IPS-11a (cell line): ENCODE results near the gene EYA2.

Experiments used
- H3K4me3 ChIP-seq: one replicate; pipeline ENCODE4 v1.5.1; 2013; ENCODE audit warnings: low read depth, low read length, control low read depth

The EYA2 gene

DNA sequence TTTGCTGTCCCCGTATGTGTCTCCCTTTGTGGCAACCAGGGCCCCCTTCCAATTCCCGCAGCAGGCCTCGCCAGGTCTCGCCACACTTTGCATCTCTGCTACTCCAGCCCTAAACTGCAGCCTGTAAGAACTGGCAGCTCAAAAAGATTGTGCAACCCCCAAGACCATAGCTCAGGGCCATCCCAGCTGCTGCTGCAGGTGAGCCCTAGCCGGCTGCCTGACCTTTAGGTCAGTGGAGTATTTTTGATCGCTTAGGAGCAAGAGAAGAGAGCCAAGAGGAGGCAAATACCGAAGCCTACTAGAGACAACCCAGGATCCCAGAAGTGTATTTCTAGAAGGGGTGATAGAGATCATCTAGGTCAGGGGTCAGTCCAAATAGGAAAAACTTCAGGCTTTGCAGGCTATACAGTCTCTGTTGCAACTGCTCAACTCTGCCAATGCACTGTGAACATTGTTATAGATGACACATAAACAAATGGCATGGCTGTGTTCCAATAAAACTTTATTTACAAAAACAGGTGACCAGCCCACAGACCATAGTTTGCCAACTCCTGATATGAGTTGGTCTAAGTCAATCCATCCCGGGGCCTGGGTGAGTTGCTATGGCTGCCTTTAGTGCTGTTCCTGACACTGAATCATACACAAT is 138.4 kb downstream of the EYA2 start:
- no peak overlapping the region for H3K4me3 ChIP-seq

DNA sequence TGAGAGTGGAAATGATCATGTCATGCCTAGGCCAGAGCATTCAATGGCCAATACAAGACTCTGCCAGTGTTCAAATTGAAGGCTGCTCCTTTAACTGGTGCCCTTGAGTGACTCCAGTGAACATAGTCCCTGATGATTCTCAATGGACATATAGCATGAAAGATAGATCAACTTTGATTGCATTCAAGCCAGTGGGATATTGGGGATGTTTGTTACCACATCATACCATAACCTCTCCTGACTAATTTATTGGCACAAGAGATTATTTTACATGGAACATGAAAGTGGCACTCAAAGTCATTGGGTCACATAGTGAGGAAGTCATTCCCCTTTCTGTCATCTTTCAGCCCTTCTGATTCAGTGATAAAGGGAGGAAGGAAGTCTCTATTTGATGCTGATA is 139.0 kb downstream of the EYA2 start:
- no peak overlapping the region for H3K4me3 ChIP-seq

DNA sequence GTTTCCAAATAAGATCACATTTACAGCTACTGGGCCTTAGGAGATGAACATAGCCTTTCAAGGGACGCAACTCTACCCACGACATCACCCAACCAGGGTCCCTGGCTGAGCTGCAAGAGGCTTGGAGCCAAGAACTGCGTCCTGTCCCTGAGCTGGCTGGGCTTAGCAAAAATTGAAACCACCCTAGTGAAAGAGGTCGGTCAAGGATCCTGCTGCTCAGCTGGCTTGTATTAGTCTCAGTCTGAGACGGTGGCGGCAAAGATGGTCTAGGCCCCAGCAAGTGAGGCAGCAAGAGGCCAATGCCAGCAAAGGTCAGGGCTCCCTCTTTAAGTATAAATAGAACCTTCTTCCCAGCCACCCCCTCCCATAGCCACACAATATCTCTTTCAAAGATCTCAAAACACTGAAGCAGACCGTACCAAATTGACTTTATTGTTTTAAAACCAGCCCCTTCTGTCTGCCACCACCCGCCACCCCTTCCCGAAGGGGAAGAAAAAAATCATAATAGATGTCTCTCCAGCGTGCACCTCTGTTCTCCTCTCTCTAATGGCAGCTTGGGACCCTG is 140.5 kb downstream of the EYA2 start:
- no peak overlapping the region for H3K4me3 ChIP-seq

DNA sequence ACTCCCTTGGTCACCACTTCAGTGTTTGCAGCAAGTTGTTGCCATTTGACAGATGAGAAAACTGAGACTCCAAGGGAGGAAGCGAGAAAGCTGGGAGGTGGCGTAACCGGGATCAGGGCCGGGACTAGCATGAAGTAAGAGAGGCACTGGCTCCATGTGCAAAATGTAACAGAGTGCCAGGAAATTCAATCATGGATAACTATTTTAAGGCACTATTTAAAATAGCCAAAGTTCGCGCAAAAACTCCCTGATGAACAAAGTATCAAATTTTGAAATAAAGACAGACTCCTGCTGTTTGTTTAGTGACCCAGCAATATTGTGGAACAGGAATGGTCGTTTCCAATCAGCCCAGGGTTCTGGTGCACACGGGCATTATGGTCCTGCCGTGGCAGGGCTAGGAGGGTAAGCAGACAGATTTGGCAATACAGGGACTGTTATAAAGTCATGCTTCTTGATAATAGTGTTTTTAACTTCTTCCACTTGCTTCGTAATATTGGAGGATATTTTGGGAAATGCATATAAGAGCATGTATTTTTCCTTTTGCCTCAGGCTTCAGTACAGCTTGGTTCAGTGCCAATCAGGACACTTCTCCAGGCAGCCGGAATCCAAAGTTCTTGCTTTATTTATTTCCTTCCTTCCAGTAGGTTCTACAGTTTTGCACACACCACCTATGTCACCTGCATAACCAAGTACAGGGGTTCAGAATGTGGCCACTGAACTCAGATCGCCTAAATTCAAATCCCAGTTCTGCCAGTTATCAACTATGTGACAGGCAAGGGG is 141.6 kb downstream of the EYA2 start:
- H3K4me3 ChIP-seq: no peak overlapping the region

DNA sequence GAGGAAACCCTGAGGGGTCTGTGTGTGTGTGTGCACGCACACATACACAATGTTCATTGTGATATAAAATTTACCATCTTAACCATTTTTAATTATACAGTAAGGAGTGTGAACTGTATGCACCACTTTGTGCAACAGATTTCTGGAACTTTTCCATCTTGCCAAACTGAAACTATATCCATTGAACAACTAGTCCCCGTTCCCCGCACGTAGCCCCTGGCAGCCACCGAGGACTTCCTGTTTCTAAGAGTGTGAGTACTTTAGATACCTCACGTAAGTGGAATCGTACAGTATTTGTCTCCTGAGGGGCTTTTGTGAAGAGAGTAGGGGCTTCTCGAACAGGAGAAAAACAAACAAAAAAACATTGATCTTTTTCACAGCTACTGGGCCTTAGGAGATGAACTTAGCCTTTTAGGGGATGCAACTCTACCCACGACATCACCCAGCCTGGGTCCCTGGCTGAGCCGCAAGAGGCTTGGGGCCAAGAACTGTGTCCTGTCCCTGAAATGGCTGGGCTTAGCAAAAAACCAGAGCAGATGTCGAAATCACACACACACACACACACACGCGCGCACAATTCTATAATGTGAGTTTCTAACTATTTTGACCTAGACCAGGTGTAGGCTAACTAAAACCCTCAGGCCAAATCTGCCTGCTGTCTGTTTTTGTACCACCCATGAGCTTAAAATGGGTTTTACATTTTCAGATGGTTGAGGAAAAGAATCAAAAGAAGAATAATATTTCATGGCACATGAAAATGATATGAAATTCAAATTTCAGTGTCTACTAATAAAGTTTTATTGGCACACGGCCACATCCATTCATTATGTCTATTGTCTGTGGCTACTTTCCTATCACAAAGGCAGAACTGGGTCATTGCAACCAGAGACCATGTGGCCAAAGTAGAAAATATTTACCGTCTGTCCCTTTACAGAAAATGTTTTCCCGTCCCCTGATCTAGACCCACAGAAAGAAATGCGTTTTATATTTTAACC is 144.2 kb downstream of the EYA2 start:
- H3K4me3 ChIP-seq: no peak overlapping the region

DNA sequence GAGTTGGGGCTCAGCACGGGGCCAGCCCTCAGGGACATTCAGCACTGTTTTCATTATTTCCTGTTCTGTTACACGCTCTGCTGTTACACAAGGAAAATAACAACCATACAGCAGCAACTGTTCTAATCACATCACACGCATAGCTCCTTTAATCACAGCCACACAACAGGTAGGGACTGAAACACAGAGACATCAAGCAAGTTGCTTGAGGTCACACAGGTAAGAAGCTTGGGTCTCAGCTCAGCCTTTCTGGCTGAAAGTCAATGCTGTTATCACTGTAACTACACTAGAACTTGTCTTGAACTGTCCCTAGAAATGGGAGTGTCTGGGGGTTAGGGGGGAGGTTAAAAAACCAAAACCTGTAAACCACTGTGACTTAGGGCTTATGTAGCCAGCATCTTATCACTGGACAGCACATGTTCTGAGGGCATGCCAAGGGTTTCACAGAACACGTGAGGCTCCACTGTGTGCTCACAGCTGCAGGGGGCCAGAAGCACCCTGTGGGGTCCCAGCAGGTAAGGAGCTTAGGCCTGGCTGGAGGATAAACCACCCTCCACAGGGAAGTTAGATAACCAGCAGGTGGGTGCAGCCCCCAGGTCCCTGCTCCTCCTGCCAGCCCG is 146.0 kb downstream of the EYA2 start:
- H3K4me3 ChIP-seq: no peak overlapping the region

DNA sequence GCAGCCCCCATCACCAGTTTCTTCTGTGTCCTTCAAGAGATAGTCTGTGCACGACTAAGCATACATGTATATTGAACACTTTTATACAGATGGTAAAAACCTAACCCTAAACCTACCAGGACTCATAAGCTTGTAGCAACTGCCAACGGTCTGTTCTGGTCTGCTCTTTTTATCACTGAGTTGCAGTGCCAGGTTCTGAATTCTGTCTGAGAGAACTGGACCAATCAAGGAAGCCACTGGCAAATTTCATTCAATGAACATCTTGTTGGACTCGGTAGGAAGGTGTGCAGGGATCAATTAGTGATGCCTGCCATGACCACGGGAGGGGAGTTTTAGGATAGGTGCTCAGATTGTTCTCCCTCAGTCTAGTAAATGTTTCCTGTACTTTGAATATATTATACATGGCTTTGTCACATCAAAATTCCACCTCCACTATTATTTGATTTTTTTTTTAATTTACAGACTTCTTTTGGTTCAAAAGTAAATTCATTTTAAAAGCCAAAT is 146.8 kb downstream of the EYA2 start:
- H3K4me3 ChIP-seq: no peak overlapping the region

DNA sequence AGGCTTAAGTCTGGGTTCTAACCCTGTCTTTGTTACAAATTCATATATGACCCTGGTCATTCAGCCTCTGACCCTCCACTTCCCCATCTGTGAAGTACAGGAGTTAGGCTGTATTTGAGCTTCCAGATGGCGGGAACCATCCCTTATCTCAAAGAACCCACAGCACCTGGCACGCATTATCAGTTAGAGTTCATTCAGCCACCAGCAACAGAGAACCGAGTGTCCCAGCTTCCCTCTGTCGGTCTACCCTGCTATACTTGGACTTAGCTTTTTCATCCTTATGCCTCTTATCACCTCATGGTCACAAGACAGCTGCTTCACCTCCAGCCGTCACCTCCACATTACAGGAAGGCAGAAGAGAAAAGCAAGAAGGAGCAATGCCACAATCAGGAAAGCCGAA is 147.8 kb downstream of the EYA2 start:
- H3K4me3 ChIP-seq: no peak overlapping the region

DNA sequence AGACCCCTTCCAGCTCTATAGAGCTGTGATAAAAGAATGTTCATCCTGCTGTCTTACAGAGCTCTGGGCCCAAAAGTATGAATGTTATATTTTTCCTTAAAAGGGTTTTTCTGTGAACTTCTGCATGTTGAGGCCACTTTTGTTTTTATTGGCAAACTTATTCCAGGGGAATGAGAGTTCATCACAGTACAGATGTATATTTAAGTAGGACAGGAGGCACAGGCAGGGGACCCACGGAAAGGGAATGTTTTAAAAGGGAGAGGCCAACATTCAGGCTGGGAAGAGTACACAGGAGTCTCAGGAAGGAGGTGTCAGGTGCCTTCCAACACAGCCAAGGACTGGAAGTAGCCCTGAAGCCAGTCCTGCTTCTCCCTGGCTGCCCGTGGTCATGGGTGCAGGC is 148.4 kb downstream of the EYA2 start:
- H3K4me3 ChIP-seq: no peak overlapping the region

DNA sequence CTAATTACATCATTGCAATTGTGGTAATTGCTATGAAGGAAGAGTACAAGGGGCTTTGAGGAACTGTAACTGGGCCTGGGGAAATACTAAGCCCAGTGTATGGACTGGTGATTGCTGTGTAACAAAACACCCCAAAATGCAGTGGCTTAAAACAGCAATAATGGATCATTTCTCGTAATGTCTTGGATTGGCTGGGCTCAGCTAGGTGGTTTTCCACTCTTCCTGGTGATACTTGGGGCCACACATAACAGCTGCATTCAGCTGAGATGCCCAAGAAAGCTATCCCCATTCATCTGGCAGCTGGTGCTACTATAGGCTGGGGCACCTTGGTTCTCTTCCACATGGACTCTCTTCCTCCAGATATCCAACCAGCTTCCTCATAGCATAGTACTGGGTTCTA is 150.3 kb downstream of the EYA2 start:
- no peak overlapping the region for H3K4me3 ChIP-seq

DNA sequence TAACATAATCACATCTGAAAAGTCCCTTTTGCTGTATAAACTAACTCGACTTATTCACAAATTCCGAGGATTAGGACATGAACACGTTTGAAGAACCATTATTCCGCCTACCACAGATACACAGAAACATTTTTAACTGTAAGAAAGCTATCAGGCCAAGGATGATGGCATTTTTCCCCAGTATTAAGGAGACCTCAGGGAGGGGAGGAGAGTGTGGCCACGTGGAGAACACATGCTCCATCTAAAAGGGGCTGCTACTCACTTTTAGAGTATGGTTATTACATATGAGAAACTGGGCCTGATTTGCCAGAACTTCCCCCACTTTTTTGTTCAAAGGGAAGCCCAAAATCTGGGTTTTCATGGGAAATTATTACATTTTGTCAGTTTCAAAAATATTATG is 153.4 kb downstream of the EYA2 start:
- no peak overlapping the region for H3K4me3 ChIP-seq

DNA sequence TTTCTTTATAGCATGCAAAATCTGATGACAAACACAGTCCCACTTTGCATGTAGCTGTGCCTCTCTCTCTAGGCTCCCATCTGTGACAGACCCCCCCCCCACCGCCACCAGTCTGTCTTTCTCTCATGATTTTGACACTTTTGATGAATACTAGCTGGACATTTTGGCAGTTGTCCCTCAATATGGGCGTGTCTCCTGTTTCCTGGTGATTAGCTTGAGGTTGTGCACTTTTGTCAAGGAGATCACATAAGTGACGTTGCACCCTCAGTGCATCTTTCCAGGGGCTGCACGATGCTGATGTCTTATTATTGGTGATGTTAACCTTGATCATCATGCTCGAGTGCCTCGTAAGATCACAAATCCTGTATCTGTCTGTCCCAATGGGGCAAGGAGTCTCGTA is 155.1 kb downstream of the EYA2 start:
- no peak overlapping the region for H3K4me3 ChIP-seq

DNA sequence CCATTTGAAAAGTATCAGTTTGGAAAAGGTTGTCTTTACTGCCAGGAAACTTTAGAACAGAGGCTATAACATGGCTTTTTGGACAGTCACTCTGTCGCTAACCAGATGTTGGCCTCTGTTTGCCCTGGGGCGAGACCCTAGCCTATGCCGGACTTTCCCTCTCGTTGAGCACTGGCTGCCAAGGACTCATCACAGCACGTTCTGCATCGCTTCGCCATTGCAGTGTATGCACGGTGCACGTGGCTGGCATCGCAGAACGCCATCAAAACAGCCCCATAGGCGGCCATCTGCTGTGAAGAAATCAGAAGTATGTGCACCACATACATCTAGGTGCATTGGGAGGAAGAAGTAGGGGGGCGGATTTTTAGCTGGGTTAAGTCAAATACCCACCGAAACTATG is 156.4 kb downstream of the EYA2 start:
- H3K4me3 ChIP-seq: no peak overlapping the region

DNA sequence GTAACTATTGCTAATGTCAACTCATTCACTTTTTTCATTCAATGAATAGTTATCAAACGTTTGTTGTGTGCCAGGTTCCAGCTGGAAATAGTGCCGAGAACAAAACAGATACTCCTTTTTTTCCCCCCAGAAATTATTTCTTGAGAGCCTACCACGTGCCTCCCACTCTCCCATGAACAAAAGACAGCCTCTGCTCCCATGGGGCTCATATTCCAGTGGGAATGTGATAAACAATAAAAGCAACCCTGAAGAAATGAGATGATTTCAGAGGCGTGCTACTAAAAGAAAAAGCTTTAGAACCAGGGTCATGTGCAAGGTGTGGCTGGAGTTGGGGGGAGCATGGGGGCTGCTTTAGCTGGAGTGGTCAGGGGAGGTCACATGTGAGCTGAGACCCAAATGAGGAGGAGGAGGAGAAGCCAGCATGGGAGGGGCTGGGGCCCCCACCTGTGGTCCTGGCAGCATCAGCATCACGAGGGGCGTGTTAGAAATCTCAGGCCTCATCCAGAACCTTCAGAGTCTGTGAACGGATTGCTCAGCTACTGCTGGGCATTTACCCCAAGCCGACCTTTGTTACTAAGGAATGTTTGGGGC is 157.4 kb downstream of the EYA2 start:
- no peak overlapping the region for H3K4me3 ChIP-seq

DNA sequence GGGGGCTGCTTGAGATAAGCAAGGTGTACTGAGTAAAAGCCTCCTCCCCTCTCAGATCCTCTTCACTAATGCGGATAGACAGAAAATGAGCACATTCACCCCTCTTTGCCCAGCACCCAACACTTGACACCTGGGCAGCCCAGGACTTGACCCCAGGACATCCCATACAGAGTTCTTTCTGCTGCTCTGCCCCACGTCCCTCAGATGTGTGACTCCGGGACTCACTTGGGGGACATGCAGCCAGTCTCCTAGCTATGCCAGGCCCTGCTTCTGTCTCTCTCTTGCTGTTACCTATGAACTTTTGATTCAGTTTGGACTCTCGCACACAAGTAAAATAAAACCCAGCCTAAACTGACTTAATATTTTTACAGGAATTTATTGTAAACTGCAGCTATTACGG is 159.9 kb downstream of the EYA2 start:
- no peak overlapping the region for H3K4me3 ChIP-seq

DNA sequence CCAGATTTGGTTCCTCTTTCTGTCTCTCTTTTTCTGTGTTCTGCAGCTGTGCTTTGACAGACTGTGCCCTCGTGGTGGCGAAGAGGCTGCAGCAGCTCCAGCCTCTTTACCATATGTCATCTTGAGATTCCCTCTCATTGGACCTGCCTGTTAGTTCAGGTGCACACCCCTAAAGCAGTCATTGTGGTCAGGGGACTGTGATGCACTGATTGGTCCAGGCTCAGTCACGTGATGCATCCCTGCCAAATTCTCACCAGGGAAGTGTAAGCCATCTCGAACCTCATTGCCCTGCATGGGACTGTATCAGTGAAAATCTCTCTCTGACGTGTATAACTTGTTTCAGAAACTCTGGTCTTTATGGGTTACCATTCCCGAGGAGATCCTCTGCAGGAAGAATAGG is 160.3 kb downstream of the EYA2 start:
- H3K4me3 ChIP-seq: no peak overlapping the region

DNA sequence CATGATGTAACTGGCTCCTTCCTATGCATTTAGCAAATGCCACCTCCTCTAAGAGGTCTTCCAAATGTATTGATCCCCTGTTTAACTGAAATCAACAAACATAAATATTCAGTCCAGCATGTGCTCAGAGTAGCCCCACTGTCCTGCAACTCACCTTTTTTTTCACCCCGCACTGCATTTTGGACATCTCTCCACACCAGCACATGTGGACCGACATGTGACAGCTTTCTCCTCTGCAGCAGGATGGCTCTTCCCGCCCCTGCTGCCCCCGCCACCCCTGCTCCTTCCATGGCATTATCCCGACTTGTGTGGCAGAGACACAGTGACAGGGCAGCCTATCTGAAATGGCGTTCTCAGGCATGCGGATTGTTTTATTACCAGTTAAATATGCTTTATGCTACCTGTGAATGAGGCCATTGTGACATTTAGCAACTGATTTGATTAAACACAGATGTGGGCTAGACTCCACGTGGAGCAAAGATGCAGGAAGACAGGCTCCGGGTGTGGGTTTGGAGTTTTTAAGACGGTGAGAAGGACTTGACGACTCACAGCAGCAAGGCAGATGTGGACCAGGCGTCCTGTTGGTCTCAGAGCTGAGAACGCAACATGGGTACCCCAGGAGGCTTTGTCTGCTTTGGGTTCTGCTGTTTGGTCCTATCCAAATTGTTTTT is 161.2 kb downstream of the EYA2 start:
- H3K4me3 ChIP-seq: no peak overlapping the region

DNA sequence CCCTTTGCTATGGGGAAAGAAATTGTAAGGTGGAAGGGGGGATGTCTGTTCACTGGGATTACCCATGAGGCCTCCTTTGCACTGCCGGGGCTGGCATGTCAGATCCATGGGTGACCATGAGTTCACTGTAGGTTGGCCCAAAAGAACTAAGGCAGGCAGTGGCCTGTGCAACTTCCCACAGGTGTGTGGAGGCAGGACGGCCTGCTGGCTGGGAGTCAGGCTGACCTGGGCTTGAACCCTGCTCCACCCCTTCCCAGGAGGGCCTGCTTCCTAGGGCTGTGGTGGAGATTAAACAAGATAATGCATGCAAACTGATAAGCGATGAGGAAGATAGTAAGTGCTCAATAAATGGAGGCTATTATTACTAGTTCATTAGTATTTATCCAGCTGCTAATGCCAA is 163.0 kb downstream of the EYA2 start:
- no peak overlapping the region for H3K4me3 ChIP-seq

DNA sequence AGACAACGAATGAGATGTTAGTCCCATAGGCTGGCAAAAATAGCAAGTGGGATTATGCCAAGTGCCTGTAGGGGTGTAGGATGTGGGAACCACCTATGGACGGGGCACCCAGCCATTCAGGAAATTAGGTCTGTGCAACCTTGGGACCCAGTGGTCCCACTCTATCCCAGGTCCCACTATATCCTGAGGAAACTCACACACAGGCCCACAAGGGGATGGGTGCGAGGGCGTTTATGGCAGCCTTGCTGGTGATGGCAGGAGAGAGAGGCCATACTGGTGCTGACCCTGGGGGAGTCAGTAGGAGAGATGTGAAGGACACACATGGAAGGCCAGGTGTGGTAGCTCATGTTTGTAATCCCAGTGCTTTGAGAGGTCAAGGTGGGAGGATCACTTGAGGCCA is 163.6 kb downstream of the EYA2 start:
- no peak overlapping the region for H3K4me3 ChIP-seq

DNA sequence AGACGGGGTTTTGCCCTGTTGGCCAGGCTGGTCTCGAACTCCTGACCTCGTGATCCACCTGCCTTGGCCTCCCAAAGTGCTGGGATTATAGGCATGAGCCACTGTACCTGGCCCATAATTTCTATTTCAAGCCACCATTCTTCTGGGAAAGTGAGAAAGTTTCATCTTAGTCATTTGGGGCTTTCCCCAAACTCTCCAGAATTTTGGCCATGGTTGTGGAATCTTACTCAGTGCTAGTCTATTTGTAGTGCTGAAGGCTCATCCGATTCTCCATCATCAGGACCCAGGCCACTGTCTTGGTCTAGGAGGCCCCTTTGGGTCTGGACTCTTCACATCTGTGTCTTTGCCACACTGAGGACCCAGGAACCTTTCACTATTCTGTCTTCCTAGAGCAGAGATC is 164.9 kb downstream of the EYA2 start:
- no peak overlapping the region for H3K4me3 ChIP-seq
